HepG2 (cell line): ENCODE measurements around the gene VPS4A. TPM values are rescaled to one million over a fixed set of nuclear protein-coding genes. Genes with fewer than 3 reads are reported as not detected.

Source experiments
- ATAC-seq: fragments of 200-7000 bp; cut with Tn5 transposase; 3 replicates; pipeline ENCODE4 v1.9.1; 2020; ENCODE audit warnings: mild to moderate bottlenecking, moderate library complexity
- BruUV-seq: library from RNA; stranded (reverse); fragments of 400-500 nt; replicated peaks from 2 replicates; lab custom pipeline; 2021; lab: Mats Ljungman, UMichigan
- CTCF ChIA-PET: fragments of 300-600 bp; formaldehyde crosslinking; extraction: SDS; loops from one replicate; lab custom pipeline; 2021; ENCODE audit warnings: low total read pairs, inconsistent platforms, low intra/inter-chr PET ratio; lab: Yijun Ruan, JAX
- POLR2A ChIA-PET: fragments of 350-600 bp; sonication (Branson Sonifier 250); formaldehyde crosslinking; loops from one replicate; lab custom pipeline; 2020; ENCODE audit warnings: antibody characterized with exemption, inconsistent platforms; lab: Yijun Ruan, JAX
- DNase-seq: peaks from one replicate; pipeline ENCODE4 v3.0.0-alpha.2; 2015; ENCODE audit warnings: low spot score
- FAIRE-seq: peaks from 3 replicates; lab custom pipeline; 2011; peaks lifted over from hg19 to GRCh38; lab: Jason Lieb, UNC
- H2AFZ ChIP-seq: one replicate; pipeline ENCODE4 v1.6.1; 2011; ENCODE audit warnings: low read length, inconsistent platforms
- H3K27ac ChIP-seq: fragments of 300-600 bp; 3 replicates; pipeline ENCODE4 v1.8.0; 2011; ENCODE audit warnings: mixed run types, mild to moderate bottlenecking, mixed read lengths, low read length, inconsistent platforms; ENCODE audit not compliant: insufficient read depth; ENCODE audit errors: extremely low read length
- H3K27me3 ChIP-seq, 2 experiments: fragments of 200-600 bp in 1 of 2; 2 replicates in 1 of 2; 3 replicates in 1 of 2; pipeline versions ENCODE4 v1.6.0 to v1.8.0; 2011; ENCODE audit warnings: low read length in 2 of 2, mild to moderate bottlenecking in 2 of 2, moderate library complexity in 2 of 2, inconsistent platforms in 1 of 2; ENCODE audit not compliant: insufficient read depth in 2 of 2, control insufficient read depth in 1 of 2
- H3K36me3 ChIP-seq, 2 experiments: fragments of 200-600 bp in 1 of 2; replicated peaks in 1 of 2; 2 replicates in 1 of 2; 3 replicates in 1 of 2; pipeline versions ENCODE4 v1.5.1 to v1.8.0; 2011; ENCODE audit warnings: low read length in 2 of 2, inconsistent platforms in 1 of 2; ENCODE audit not compliant: insufficient read depth in 2 of 2, control insufficient read depth in 1 of 2
- H3K4me1 ChIP-seq: 2 replicates; pipeline ENCODE4 v1.5.1; 2012; ENCODE audit warnings: low read length, inconsistent platforms; ENCODE audit not compliant: insufficient read depth
- H3K4me2 ChIP-seq: 2 replicates; pipeline ENCODE4 v1.6.0; 2011; ENCODE audit warnings: low read depth, low read length, inconsistent platforms
- H3K4me3 ChIP-seq, 3 experiments: fragments of 200-600 bp in 1 of 3; sonication (generic), shearing (Covaris generic) in 1 of 3; replicated peaks in 1 of 3; 2 replicates each; pipeline ENCODE4 v1.5.1; 2011 to 2016; ENCODE audit warnings: low read length in 3 of 3, inconsistent platforms in 2 of 3, low read depth in 2 of 3, mild to moderate bottlenecking in 2 of 3, control low read depth in 1 of 3, mixed read lengths in 1 of 3; ENCODE audit not compliant: insufficient read depth in 1 of 3
- H3K79me2 ChIP-seq: one replicate; pipeline ENCODE4 v1.6.1; 2011; ENCODE audit warnings: low read length, inconsistent platforms; ENCODE audit not compliant: insufficient read depth
- H3K9ac ChIP-seq: 2 replicates; pipeline ENCODE4 v1.6.0; 2011; ENCODE audit warnings: mild to moderate bottlenecking, low read depth, low read length, inconsistent platforms; ENCODE audit not compliant: insufficient read depth
- H3K9me3 ChIP-seq: 2 replicates; pipeline ENCODE4 v1.5.1; 2012; ENCODE audit warnings: mild to moderate bottlenecking, low read length
- H4K20me1 ChIP-seq: 2 replicates; pipeline ENCODE4 v1.6.0; 2011; ENCODE audit warnings: inconsistent platforms, mild to moderate bottlenecking, low read length, moderate library complexity; ENCODE audit not compliant: insufficient read depth
- CBFB ChIP-seq: sonication (generic); formaldehyde crosslinking; IDR thresholded peaks from 2 replicates; pipeline ENCODE4 v1.4.0; 2020; ENCODE audit warnings: missing genetic modification reagents
- CCAR2 ChIP-seq: fragments of 200-400 bp; formaldehyde crosslinking; optimal IDR thresholded peaks from 2 replicates; pipeline ENCODE3; 2018; ENCODE audit warnings: low read depth, mild to moderate bottlenecking, low read length, moderate library complexity
- CHD4 ChIP-seq: fragments of 200-600 bp; sonication (generic); IDR thresholded peaks from 2 replicates; pipeline ENCODE4 v1.7.0; 2017; ENCODE audit warnings: mild to moderate bottlenecking, low read length, borderline replicate concordance
- HMGA1 ChIP-seq: sonication (generic); formaldehyde crosslinking; conservative IDR thresholded peaks from 2 replicates; pipeline ENCODE4 v1.4.0; 2020; ENCODE audit warnings: missing genetic modification reagents
- MAFF ChIP-seq: IDR thresholded peaks from 2 replicates; pipeline ENCODE4 v1.6.1; 2011; ENCODE audit warnings: low read depth, low read length, improper control_type of control experiment
- MAFK ChIP-seq, 2 experiments: IDR thresholded peaks in 1 of 2; conservative IDR thresholded peaks in 1 of 2; 2 replicates each; pipeline ENCODE4 v1.6.1; 2011; ENCODE audit warnings: improper control_type of control experiment in 2 of 2, low read length in 2 of 2
- MIER2 ChIP-seq: IDR thresholded peaks from 2 replicates; pipeline ENCODE4 v1.6.1; 2016; ENCODE audit warnings: missing biosample characterization, missing genetic modification reagents
- PAF1 ChIP-seq: IDR thresholded peaks from 2 replicates; pipeline ENCODE4 v1.6.1; 2016; ENCODE audit warnings: missing genetic modification reagents, missing compliant biosample characterization
- PITX1 ChIP-seq: sonication (generic); formaldehyde crosslinking; IDR thresholded peaks from 2 replicates; pipeline ENCODE4 v1.5.1; 2020; ENCODE audit warnings: mild to moderate bottlenecking, missing genetic modification reagents
- POLR2G ChIP-seq: fragments of 200-400 bp; formaldehyde crosslinking; IDR thresholded peaks from 2 replicates; pipeline ENCODE4 v1.6.1; 2018; ENCODE audit warnings: mild to moderate bottlenecking, low read depth, low read length, moderate library complexity
- PPARG ChIP-seq: conservative IDR thresholded peaks from 2 replicates; pipeline ENCODE4 v1.6.1; 2016; ENCODE audit warnings: missing biosample characterization, missing genetic modification reagents
- PRMT3 ChIP-seq: sonication (generic); formaldehyde crosslinking; IDR thresholded peaks from 2 replicates; pipeline ENCODE4 v1.8.1; 2022; ENCODE audit warnings: low read depth, mild to moderate bottlenecking, moderate library complexity, missing genetic modification reagents, borderline replicate concordance
- SUZ12 ChIP-seq: fragments of 150-350 bp; IDR thresholded peaks from 2 replicates; pipeline ENCODE4 v1.6.1; 2014; ENCODE audit warnings: low read depth, low read length
- TBX2 ChIP-seq: sonication (generic); formaldehyde crosslinking; IDR thresholded peaks from 2 replicates; pipeline ENCODE4 v1.5.0; 2020; ENCODE audit warnings: missing genetic modification reagents, mild to moderate bottlenecking, borderline replicate concordance
- TBX3 ChIP-seq: fragments of 450-650 bp; IDR thresholded peaks from 2 replicates; pipeline ENCODE4 v1.6.1; 2017; ENCODE audit warnings: antibody characterized with exemption, mild to moderate bottlenecking, inconsistent platforms, borderline replicate concordance
- YY1 ChIP-seq: IDR thresholded peaks from 2 replicates; pipeline ENCODE4 v1.6.1; 2011; ENCODE audit warnings: low read length, low read depth, moderate library complexity, mild to moderate bottlenecking; ENCODE audit not compliant: insufficient read depth, insufficient replicate concordance
- ZBTB38 ChIP-seq: sonication (generic); formaldehyde crosslinking; IDR thresholded peaks from 2 replicates; pipeline ENCODE4 v1.5.1; 2020; ENCODE audit warnings: mild to moderate bottlenecking, missing genetic modification reagents
- ZFP62 ChIP-seq: sonication (generic); formaldehyde crosslinking; IDR thresholded peaks from 2 replicates; pipeline ENCODE4 v1.4.0; 2020; ENCODE audit warnings: missing genetic modification reagents
- ZNF317 ChIP-seq: sonication (generic); formaldehyde crosslinking; IDR thresholded peaks from 2 replicates; pipeline ENCODE4 v1.5.0; 2020; ENCODE audit warnings: mild to moderate bottlenecking, missing genetic modification reagents
- ZNF746 ChIP-seq: sonication (generic); formaldehyde crosslinking; IDR thresholded peaks from 2 replicates; pipeline ENCODE4 v1.8.0; 2022; ENCODE audit warnings: mild to moderate bottlenecking, missing genetic modification reagents
- WGBS: methylation state at CpG from one replicate; pipeline ENCODE4 v1.1.6; 2017; ENCODE audit warnings: low lambda C conversion rate; 5-methylcytosine and 5-hydroxymethylcytosine counted together
- in situ Hi-C: cut with HindIII; loops from 2 replicates; pipeline ENCODE4 v1.10.0; 2017; ENCODE audit warnings: low pct_unique_long_range_greater_than_20kb; ENCODE audit not compliant: extremely low pct_ligation_motif_present
- intact Hi-C: fragments of 100-400 bp; cut with micrococcal nuclease; formaldehyde crosslinking; loops from one replicate; pipeline ENCODE4 v1.10.0; 2022; ENCODE audit not compliant: unreplicated experiment
- polyA plus RNA-seq, 8 experiments: library from polyadenylated mRNA; depleted of rRNA in 3 of 8; stranded (reverse) in 7 of 8; unstranded in 1 of 8; fragments of >200 nt; fragmentation: Illumina TruSeq in 4 of 8; extraction: Trizol in 4 of 8; gene quantifications; 2 replicates each; pipeline versions ENCODE4 v1.2.1 to v1.2.3, GENCODE V29; 2011 to 2016; ENCODE audit warnings: low read depth in 4 of 8, missing spikeins in 1 of 8, mixed read lengths in 1 of 8; ENCODE audit not compliant: insufficient read depth in 1 of 8
- total RNA-seq, 5 experiments: library from RNA; depleted of rRNA; stranded (reverse); fragments of >200 nt; fragmentation: Illumina TruSeq; extraction: Trizol; gene quantifications; 2 replicates each; pipeline ENCODE4 v1.2.3, GENCODE V29; 2016; ENCODE audit warnings: low read depth in 1 of 5

Gene VPS4A
- total and polyA plus RNA-seq, 2 of the 13 experiments (the other 11 are each of a cell fraction or from before 2014, with no cell fraction given): 13.2 to 27.9 TPM

- FAIRE-seq (no peak), DNase-seq (no peak), ATAC-seq (no peak)
- in situ Hi-C loops: no loop called here
- 92% methylated on average over 6 of the region's 6 CpGs for WGBS
- POLR2A ChIA-PET: interaction anchor here (1.2 to 1.4 kb wide), 2 partner anchors 9 to 32 kb away, joined by 3 to 4 read pairs; no protein-coding TSS in a partner anchor
- H3K4me1 ChIP-seq: peaks cover 23% of the 10 kb centered on the region
- H2AFZ ChIP-seq: no peak overlapping the region
- BruUV-seq: no TSS peak
- no peaks in the 10 kb centered on the region for H3K27me3 ChIP-seq
- intact Hi-C loops: no loop called here
- peaks cover 7% of the 10 kb centered on the region for H3K79me2 ChIP-seq
- no peaks in the 10 kb centered on the region for H3K9me3 ChIP-seq
- CTCF ChIA-PET: no interaction called here
- no peak overlapping the region for H3K4me2 ChIP-seq
- H3K4me3 ChIP-seq: no peak overlapping the region
- H4K20me1 ChIP-seq: no peaks in the 10 kb centered on the region
- H3K36me3 ChIP-seq: peaks cover 8 to 16% of the 10 kb centered on the region in 2 experiments; a peak in 4 of 5 replicates
- TF ChIP-seq MAFF (0 out of 2 replicates have a peak, but pooled peaks have one; percentile 23), MAFK (conservative IDR thresholded peaks at IDR 0.05 in 1 of 2, IDR thresholded peaks at IDR 0.05 in 1 of 2; ENCODE audit: low read length in 2 of 2) (peak in 1 of 2 experiments; percentile 28; a peak in 1 of 4 replicates), ZNF317 (CRISPR knock-in tag) (no peak), POLR2G (peak; percentile 32; the same call in 1 of the 2 replicates), TBX2 (CRISPR knock-in tag) (peak; percentile 20; the same call in 1 of the 2 replicates), CBFB (CRISPR knock-in tag) (no peak)
- H3K9ac ChIP-seq: no peak overlapping the region
- no peak overlapping the region for H3K27ac ChIP-seq
Observed at GRCh38 chr16:69346683-69347082, 35.5 kb downstream of the VPS4A start.

GRCh38 chr16:69348222-69348621 is 37.1 kb downstream of the VPS4A start:
- no peak overlapping the region for H3K9ac ChIP-seq
- H3K79me2 ChIP-seq: no peaks in the 10 kb centered on the region
- no peak for DNase-seq
- no peak overlapping the region for H2AFZ ChIP-seq
- no peaks in the 10 kb centered on the region for H3K9me3 ChIP-seq
- no peak overlapping the region for H3K27ac ChIP-seq
- POLR2A ChIA-PET: interaction anchor here (1.4 kb wide), 1 partner anchor 9 kb away, joined by 4 read pairs; no protein-coding TSS in a partner anchor
- peaks cover 24% of the 10 kb centered on the region for H3K4me1 ChIP-seq
- ATAC-seq: no peak
- FAIRE-seq: no peak
- peaks cover 5 to 8% of the 10 kb centered on the region in 2 experiments; a peak in 3 of 5 replicates for H3K36me3 ChIP-seq
- in situ Hi-C loops (no loop called here), intact Hi-C loops (no loop called here)
- H3K27me3 ChIP-seq: no peaks in the 10 kb centered on the region
- H3K4me2 ChIP-seq: no peak overlapping the region
- CTCF ChIA-PET: no interaction called here
- BruUV-seq: no TSS peak
- no peaks in the 10 kb centered on the region for H4K20me1 ChIP-seq
- no peak overlapping the region for H3K4me3 ChIP-seq
- whole genome bisulfite sequencing: 97% methylated on average over 6 of the region's 6 CpGs
- TF ChIP-seq SUZ12 (no peak), YY1 (no peak), MIER2 (CRISPR knock-in tag) (no peak), HMGA1 (CRISPR knock-in tag) (no peak), ZFP62 (no peak), PITX1 (no peak), CCAR2 (no peak), ZBTB38 (CRISPR knock-in tag) (no peak), TBX3 (no peak), ZNF746 (CRISPR knock-in tag) (no peak), PRMT3 (CRISPR knock-in tag) (no peak), CHD4 (no peak), PPARG (no peak), PAF1 (CRISPR knock-in tag) (no peak)
